HAP-1 (cell line): ENCODE results near the gene BAG3.
"Not testable (repeated sequence)": the region's sequence is repeated elsewhere in the genome, so short reads cannot be mapped to it uniquely, and the experiment has no call there.

ENCODE experiments used
- DNase-seq, 2 experiments: peaks; one replicate each; pipeline ENCODE4 v3.0.0-alpha.2; 2016 to 2020; ENCODE audit warnings: low spot score in 2 of 2
- H3K27me3 ChIP-seq: fragments of 250-450 bp; sonication (Bioruptor Pico); 2 replicates; pipeline ENCODE4 v1.5.1; 2020; ENCODE audit warnings: low read depth, mild to moderate bottlenecking, moderate library complexity
- H3K36me3 ChIP-seq: fragments of 250-450 bp; sonication (Bioruptor Pico); replicated peaks from 2 replicates; pipeline ENCODE4 v1.5.1; 2020; ENCODE audit warnings: mild to moderate bottlenecking
- H3K4me1 ChIP-seq: fragments of 250-450 bp; sonication (Bioruptor Pico); 2 replicates; pipeline ENCODE4 v1.5.1; 2020; ENCODE audit warnings: mild to moderate bottlenecking
- H3K4me3 ChIP-seq: fragments of 250-450 bp; sonication (Bioruptor Pico); 2 replicates; pipeline ENCODE4 v1.5.1; 2020; ENCODE audit warnings: mild to moderate bottlenecking, moderate library complexity
- H3K9me3 ChIP-seq: fragments of 250-450 bp; sonication (Bioruptor Pico); 2 replicates; pipeline ENCODE4 v1.5.1; 2020; ENCODE audit warnings: mild to moderate bottlenecking, moderate library complexity
- in situ Hi-C: fragments of 300-500 bp; cut with MboI; formaldehyde crosslinking; loops from 3 replicates; pipeline ENCODE4 v1.14.3; 2020; ENCODE audit warnings: low sequenced_read_pairs, inconsistent platforms, mixed read lengths

BAG3 gene

GRCh38 chr10:119703903-119704508 is 52.8 kb downstream of the BAG3 start:
- DNase-seq, result no peak
- H3K4me3 ChIP-seq, result no peak overlapping the region
- in situ Hi-C loops, result no loop called here
- no peaks in the 10 kb centered on the region for H3K27me3 ChIP-seq
- no peaks in the 10 kb centered on the region for H3K36me3 ChIP-seq
- no peaks in the 10 kb centered on the region for H3K9me3 ChIP-seq
- H3K4me1 ChIP-seq, result peaks cover 7% of the 10 kb centered on the region; the same call in 1 of the 2 replicates

DNA sequence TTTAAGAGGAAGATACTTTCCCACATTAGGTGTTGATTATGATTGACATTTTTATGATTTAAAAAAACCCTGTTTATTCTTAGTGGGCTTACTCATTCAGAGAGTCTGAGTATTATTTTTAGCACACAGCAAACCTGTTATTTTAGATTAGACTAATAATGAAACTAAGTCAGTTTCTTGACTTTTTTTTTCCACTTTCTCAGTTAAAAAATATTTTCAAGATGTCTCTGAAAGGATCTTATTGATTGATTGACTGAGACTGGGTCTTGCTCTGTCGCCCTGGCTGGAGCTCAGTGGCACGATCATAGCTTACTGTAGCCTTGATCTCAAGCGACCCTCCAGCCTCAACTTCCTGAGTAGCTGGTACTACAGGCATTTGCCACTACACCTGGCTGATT is 54.3 kb downstream of the BAG3 start:
- no peak for DNase-seq
- H3K4me3 ChIP-seq, result no peak overlapping the region

DNA sequence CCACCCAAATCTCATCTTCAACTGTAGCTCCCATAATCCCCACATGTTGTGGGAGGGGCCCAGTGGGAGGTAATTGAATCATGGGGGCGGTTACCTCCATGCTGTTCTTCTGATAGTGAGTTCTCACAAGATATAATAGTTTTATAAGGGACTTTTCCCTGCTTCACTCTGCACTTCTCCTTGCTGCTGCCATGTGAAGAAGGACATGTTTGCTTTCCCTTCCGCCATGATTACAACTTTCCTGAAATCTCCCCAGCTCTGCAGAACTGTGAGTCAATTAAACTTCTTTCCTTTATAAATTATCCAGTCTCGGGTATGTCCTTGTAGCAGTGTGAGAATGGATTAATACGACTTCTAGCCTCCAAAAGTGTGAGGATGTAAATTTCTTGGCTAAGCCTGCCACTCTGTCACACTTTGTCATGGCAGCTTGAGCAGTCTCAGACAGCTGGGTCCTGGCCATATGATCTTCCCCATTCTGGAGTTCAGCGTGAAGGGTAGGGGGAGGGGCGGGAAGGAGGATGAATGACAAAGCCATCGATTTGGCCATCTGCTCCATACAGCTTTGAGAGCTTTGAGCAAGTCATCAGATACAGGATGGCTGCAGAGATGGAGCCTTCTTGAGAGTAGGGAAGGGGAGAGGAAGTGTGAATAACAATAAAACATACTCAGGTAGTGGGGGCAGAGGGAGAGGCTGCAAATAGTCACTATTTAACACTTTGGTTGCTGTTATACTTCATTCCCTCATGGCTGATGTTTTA is 55.5 kb downstream of the BAG3 start:
- peak in 1 of 2 experiments; percentile 29 for DNase-seq
- H3K9me3 ChIP-seq, result no peaks in the 10 kb centered on the region; the same call in 1 of the 2 replicates
- in situ Hi-C loops, result no loop called here

More for the DNA sequence above, 54.3 kb downstream of the BAG3 start:
- in situ Hi-C loops, result no loop called here
- Histone ChIP-seq H3K27me3 (no peaks in the 10 kb centered on the region), H3K36me3 (no peaks in the 10 kb centered on the region), H3K9me3 (no peaks in the 10 kb centered on the region), H3K4me1 (peaks cover 7% of the 10 kb centered on the region; the same call in 1 of the 2 replicates)

DNA sequence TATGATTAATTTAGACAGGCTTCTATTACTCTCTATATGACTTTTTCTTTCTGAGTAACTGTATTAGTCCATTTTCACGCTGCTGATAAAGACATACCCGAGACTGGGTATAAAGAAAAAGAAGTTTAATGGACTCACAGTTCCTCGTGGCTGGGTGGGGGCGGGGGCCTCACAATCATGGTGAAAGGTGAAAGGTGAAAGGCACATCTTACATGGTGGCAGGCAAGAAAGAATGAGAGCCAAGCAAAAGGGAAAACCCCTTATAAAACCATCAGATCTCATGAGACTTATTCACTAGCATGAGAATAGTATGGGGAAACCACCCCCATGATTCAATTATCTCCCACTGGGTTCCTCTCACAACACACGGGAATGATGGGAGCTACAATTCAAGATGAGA is 56.2 kb downstream of the BAG3 start:
- H3K4me1 ChIP-seq, DNase-seq, H3K27me3 ChIP-seq, H3K9me3 ChIP-seq, in situ Hi-C loops, H3K4me3 ChIP-seq, H3K36me3 ChIP-seq: not testable (repeated sequence)

More for the DNA sequence above, 55.5 kb downstream of the BAG3 start:
- Histone ChIP-seq H3K36me3 (no peaks in the 10 kb centered on the region), H3K4me1 (no peaks in the 10 kb centered on the region; the same call in 1 of the 2 replicates), H3K27me3 (no peaks in the 10 kb centered on the region), H3K4me3 (no peak overlapping the region)

DNA sequence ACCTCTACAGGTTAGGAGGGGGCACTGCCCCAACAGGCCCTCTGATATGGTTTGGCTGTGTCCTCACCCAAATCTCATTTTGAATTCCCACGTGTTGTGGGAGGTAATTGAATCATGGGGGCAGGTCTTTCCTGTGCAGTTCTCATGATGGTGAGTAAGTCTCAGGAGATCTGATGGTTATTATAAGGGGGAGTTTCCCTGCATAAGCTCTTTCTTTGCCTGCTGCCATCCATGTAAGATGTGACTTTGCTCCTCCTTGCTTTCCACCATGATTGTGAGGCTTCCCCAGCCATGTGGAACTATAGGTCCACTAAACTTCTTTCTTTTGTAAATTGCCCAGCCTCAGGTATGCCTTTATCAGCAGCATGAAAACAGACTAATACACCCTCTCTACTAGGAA is 59.8 kb downstream of the BAG3 start:
- H3K9me3 ChIP-seq, in situ Hi-C loops, H3K36me3 ChIP-seq, H3K27me3 ChIP-seq, H3K4me1 ChIP-seq, DNase-seq, H3K4me3 ChIP-seq: not testable (repeated sequence)

GRCh38 chr10:119713744-119714483 is 62.7 kb downstream of the BAG3 start:
- Histone ChIP-seq H3K4me1 (no peaks in the 10 kb centered on the region), H3K36me3 (no peaks in the 10 kb centered on the region), H3K4me3 (no peak overlapping the region), H3K9me3 (no peaks in the 10 kb centered on the region; the same call in 1 of the 2 replicates), H3K27me3 (no peaks in the 10 kb centered on the region)
- in situ Hi-C loops, result no loop called here
- no peak for DNase-seq

GRCh38 chr10:119714484-119714816 is 63.3 kb downstream of the BAG3 start:
- H3K36me3 ChIP-seq, result no peaks in the 10 kb centered on the region
- H3K4me3 ChIP-seq, result no peak overlapping the region
- no peak for DNase-seq
- H3K27me3 ChIP-seq, result no peaks in the 10 kb centered on the region
- no peaks in the 10 kb centered on the region for H3K4me1 ChIP-seq
- in situ Hi-C loops, result no loop called here
- no peaks in the 10 kb centered on the region; the same call in 1 of the 2 replicates for H3K9me3 ChIP-seq

DNA sequence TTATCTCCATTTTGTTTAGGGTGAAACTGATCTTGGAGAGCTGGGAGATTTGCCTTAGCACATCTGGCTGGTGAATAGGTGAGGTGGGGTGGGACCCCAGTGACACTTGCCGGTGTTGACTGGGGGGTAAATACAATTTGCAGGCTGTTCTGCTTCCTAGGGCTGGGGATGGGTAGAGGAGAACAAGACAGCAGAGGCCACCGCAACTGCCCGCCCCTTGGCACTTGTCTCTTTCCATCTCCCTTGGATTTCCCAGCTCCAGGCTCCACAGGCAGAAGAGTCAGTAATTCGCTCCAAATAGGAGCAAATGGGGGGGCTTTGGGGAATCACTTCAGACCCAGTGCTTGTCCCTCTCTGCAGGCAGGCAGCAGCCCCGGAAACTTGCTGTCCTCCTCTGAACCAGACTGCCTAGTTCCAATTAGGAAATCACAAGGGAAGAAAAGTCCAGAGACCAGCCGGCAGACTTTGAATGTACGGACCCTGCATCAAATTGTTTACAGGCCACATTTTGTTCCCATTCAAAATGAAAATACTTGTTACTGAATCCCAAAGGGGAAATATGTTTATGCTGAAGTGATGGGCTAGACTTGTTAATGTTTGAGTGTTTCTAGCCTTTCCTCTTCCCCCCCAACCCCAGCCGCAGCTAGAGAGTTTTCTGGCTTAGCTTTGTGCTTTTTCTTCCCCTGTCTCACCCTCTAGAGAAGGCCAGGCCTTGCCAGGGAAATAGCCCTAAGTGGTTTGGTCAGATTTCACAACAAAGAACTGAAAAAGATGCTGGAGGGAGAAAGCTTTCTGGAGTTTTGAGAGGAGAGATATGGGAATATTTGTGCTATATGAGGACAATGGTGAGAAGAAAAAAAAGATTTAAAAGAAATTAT is 64.7 kb downstream of the BAG3 start:
- H3K9me3 ChIP-seq, result peaks cover 2% of the 10 kb centered on the region; the same call in 1 of the 2 replicates
- H3K36me3 ChIP-seq, result no peaks in the 10 kb centered on the region
- in situ Hi-C loops, result no loop called here
- no peak overlapping the region for H3K4me3 ChIP-seq
- no peaks in the 10 kb centered on the region for H3K27me3 ChIP-seq
- no peak for DNase-seq
- H3K4me1 ChIP-seq, result no peaks in the 10 kb centered on the region

GRCh38 chr10:119723161-119723560 is 72.0 kb downstream of the BAG3 start:
- Histone ChIP-seq H3K36me3 (no peaks in the 10 kb centered on the region), H3K27me3 (no peaks in the 10 kb centered on the region), H3K4me1 (peaks cover 30% of the 10 kb centered on the region), H3K9me3 (0 out of 2 replicates have a peak, but pooled peaks cover 2% of the 10 kb centered on the region), H3K4me3 (no peak overlapping the region)
- in situ Hi-C loops, result no loop called here
- DNase-seq, result no peak

DNA sequence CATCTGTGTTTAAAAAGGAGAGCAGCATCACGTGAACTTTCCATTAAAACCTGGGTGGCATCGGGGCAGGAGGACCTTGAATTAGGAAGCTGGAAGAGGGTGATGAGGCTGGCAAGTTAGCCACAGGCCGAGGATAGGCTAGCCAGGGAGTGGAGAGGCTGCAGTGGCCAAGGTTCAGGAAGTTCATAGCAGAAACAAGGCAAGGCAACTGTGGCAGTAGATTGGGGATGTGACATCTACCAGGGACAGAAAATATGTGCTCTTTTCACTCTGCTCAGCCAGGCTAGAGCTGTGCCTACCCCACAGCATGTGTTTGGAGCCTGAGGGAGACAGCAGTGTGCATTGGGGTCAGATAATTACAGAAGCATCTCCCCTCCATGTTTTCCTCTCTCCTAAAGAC is 72.4 kb downstream of the BAG3 start:
- DNase-seq, result no peak

GRCh38 chr10:119724593-119725516 is 73.7 kb downstream of the BAG3 start:
- H3K27me3 ChIP-seq, result no peaks in the 10 kb centered on the region
- peak; percentile 17 to 25 for DNase-seq
- H3K9me3 ChIP-seq, result 0 out of 2 replicates have a peak, but pooled peaks cover under 1% of the 10 kb centered on the region
- in situ Hi-C loops, result no loop called here
- no peaks in the 10 kb centered on the region for H3K36me3 ChIP-seq
- peaks cover 41% of the 10 kb centered on the region for H3K4me1 ChIP-seq
- H3K4me3 ChIP-seq, result peak overlapping the region; percentile 51

More for the DNA sequence above, 72.4 kb downstream of the BAG3 start:
- Histone ChIP-seq H3K4me1 (peaks cover 35% of the 10 kb centered on the region), H3K9me3 (0 out of 2 replicates have a peak, but pooled peaks cover 2% of the 10 kb centered on the region), H3K4me3 (no peak overlapping the region), H3K27me3 (no peaks in the 10 kb centered on the region), H3K36me3 (no peaks in the 10 kb centered on the region)
- in situ Hi-C loops, result no loop called here

DNA sequence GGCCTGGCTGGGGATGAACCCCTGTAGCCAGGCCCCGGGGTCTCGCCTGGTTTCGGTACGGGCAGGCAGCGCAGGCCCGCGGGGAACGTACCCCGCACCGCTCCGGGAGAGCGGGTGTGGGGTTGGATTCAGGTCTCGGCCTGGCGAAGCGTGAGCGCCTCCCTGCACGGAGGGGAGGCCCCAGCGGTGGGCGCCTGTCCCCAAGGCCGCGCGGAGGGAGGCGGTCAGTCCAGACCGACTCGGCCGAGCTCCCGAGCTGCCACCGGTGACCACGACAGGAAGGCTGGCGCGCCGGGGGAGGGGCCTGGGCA is 74.3 kb downstream of the BAG3 start:
- DNase-seq, result no peak
- Histone ChIP-seq H3K27me3 (no peaks in the 10 kb centered on the region), H3K4me3 (peak overlapping the region; percentile 51), H3K9me3 (no peaks in the 10 kb centered on the region), H3K36me3 (no peaks in the 10 kb centered on the region), H3K4me1 (peaks cover 41% of the 10 kb centered on the region)
- in situ Hi-C loops, result no loop called here
